ENCODE data around the gene OSBPL8.

- TF ChIP-seq ZNF274 (IDR thresholded peaks at IDR 0.05; ENCODE audit: low read depth, low read length) (no peak), SUZ12 (IDR thresholded peaks at IDR 0.05; ENCODE audit: extremely low read depth, insufficient read depth, insufficient read length) (no peak)
These were observed 69.8 kb downstream of the OSBPL8 start for GRCh38 chr12:76489737-76490136.
